HCT116 (cell line): Measurements from ENCODE around the gene PSRC1. TPM values are rescaled to one million over a fixed set of nuclear protein-coding genes. Genes with fewer than 3 reads are reported as not detected.

ENCODE experiments used
- ATAC-seq: fragments of 200-7000 bp; cut with Tn5 transposase; 2 replicates; pipeline ENCODE4 v1.9.1; 2020; ENCODE audit warnings: mild to moderate bottlenecking, moderate library complexity
- BruUV-seq: library from RNA; stranded (reverse); fragments of 400-500 nt; replicated peaks from 2 replicates; lab custom pipeline; 2021; lab: Mats Ljungman, UMichigan
- CTCF ChIA-PET: fragments of 300-600 bp; sonication (Branson Sonifier 250); formaldehyde crosslinking; loops from one replicate; lab custom pipeline; 2021; ENCODE audit warnings: antibody characterized with exemption; lab: Charles Lee
- POLR2A ChIA-PET: fragments of 300-600, 350-600 bp; sonication (Branson Sonifier 250); formaldehyde crosslinking; loops from one replicate; lab custom pipeline; 2021; ENCODE audit warnings: antibody characterized with exemption; lab: Charles Lee
- RAD21 ChIA-PET, 2 experiments: fragments of 300-600 bp; sonication (Branson Sonifier 250); formaldehyde crosslinking; loops; one replicate each; lab custom pipeline; 2023; ENCODE audit warnings: low total read pairs in 2 of 2; ENCODE audit not compliant: uncharacterized antibody in 2 of 2, unreplicated experiment in 2 of 2, low non-redundant PET in 1 of 2; lab: Charles Lee
- DNase-seq: peaks from one replicate; pipeline ENCODE4 v3.0.0-alpha.2; 2010; ENCODE audit warnings: low read depth, low spot score
- H2AFZ ChIP-seq: fragments of 200-600 bp; shearing (Covaris generic), sonication (generic); 2 replicates; pipeline ENCODE4 v1.6.1; 2017; ENCODE audit warnings: low read depth, mixed run types, mixed read lengths, antibody characterized with exemption, low read length; ENCODE audit not compliant: poor library complexity, severe bottlenecking
- H3K27ac ChIP-seq: 2 replicates; pipeline ENCODE4 v1.5.1; 2012; ENCODE audit warnings: low read depth, low read length
- H3K27me3 ChIP-seq: fragments of 200-600 bp; sonication (generic); 2 replicates; pipeline ENCODE4 v1.6.1; 2016; ENCODE audit warnings: mixed run types, low read length, mixed read lengths; ENCODE audit not compliant: insufficient read depth
- H3K36me3 ChIP-seq, 2 experiments: fragments of 200-500 bp in 1 of 2; fragments of 200-600 bp in 1 of 2; sonication (Bioruptor generic) in 1 of 2; sonication (generic) in 1 of 2; 2 replicates each; pipeline versions ENCODE4 v1.5.1 to v1.6.1; 2014 to 2016; ENCODE audit warnings: low read length in 2 of 2, inconsistent platforms in 1 of 2, mixed read lengths in 1 of 2, mixed run types in 1 of 2; ENCODE audit not compliant: insufficient read depth in 2 of 2, control insufficient read depth in 1 of 2
- H3K4me1 ChIP-seq, 2 experiments: fragments of 200-600 bp in 1 of 2; sonication (generic) in 1 of 2; 2 replicates each; pipeline versions ENCODE4 v1.5.1 to v1.6.1; 2012 to 2017; ENCODE audit warnings: low read length in 2 of 2, inconsistent platforms in 1 of 2, mild to moderate bottlenecking in 1 of 2, mixed read lengths in 1 of 2, mixed run types in 1 of 2, moderate library complexity in 1 of 2; ENCODE audit not compliant: insufficient read depth in 2 of 2, control insufficient read depth in 1 of 2
- H3K4me2 ChIP-seq: fragments of 200-600 bp; sonication (generic); 2 replicates; pipeline ENCODE4 v1.6.1; 2017; ENCODE audit warnings: mixed run types, low read length, mixed read lengths
- H3K4me3 ChIP-seq, 2 experiments: fragments of 200-600 bp in 1 of 2; sonication (generic) in 1 of 2; replicated peaks in 1 of 2; 2 replicates each; pipeline ENCODE4 v1.5.1; 2011 to 2016; ENCODE audit warnings: low read length in 2 of 2, control low read depth in 1 of 2, low read depth in 1 of 2, mild to moderate bottlenecking in 1 of 2, mixed read lengths in 1 of 2, mixed run types in 1 of 2
- H3K79me2 ChIP-seq: fragments of 200-600 bp; sonication (generic); 2 replicates; pipeline ENCODE4 v1.6.1; 2017; ENCODE audit warnings: mild to moderate bottlenecking, mixed run types, low read length, moderate library complexity, mixed read lengths; ENCODE audit not compliant: insufficient read depth
- H3K9ac ChIP-seq: fragments of 200-600 bp; sonication (generic); 2 replicates; pipeline ENCODE4 v1.6.1; 2016; ENCODE audit warnings: low read length, mixed read lengths
- H3K9me2 ChIP-seq: fragments of 200-600 bp; sonication (generic), shearing (Covaris generic); 2 replicates; pipeline ENCODE4 v1.6.1; 2017; ENCODE audit warnings: mixed run types, mild to moderate bottlenecking, moderate library complexity; ENCODE audit not compliant: insufficient read depth
- H3K9me3 ChIP-seq, 2 experiments: fragments of 200-500 bp in 1 of 2; fragments of 200-600 bp in 1 of 2; sonication (Bioruptor generic) in 1 of 2; sonication (generic) in 1 of 2; 2 replicates each; pipeline ENCODE4 v1.6.1; 2014 to 2017; ENCODE audit warnings: low read length in 2 of 2, mixed read lengths in 2 of 2, inconsistent platforms in 1 of 2, low read depth in 1 of 2, mild to moderate bottlenecking in 1 of 2, mixed run types in 1 of 2, moderate library complexity in 1 of 2; ENCODE audit not compliant: control insufficient read depth in 1 of 2, insufficient read depth in 1 of 2
- H4K20me1 ChIP-seq: fragments of 200-600 bp; sonication (generic), shearing (Covaris generic); 2 replicates; pipeline ENCODE4 v1.6.1; 2017; ENCODE audit warnings: mixed run types, mild to moderate bottlenecking, moderate library complexity; ENCODE audit not compliant: insufficient read depth
- CBX3 ChIP-seq: IDR thresholded peaks from 2 replicates; pipeline ENCODE4 v1.6.1; 2012; ENCODE audit warnings: low read depth
- CEBPB ChIP-seq: IDR thresholded peaks from 2 replicates; pipeline ENCODE4 v1.6.1; 2012; ENCODE audit warnings: low read depth
- CTCF ChIP-seq, 3 experiments: fragments of 200-600 bp in 1 of 3; sonication (generic) in 1 of 3; IDR thresholded peaks in 2 of 3; conservative IDR thresholded peaks in 1 of 3; 2 replicates each; pipeline ENCODE4 v1.5.1; 2012 to 2017; ENCODE audit warnings: low read depth in 2 of 3, low read length in 2 of 3, antibody characterized with exemption in 1 of 3, borderline replicate concordance in 1 of 3, control low read depth in 1 of 3, mild to moderate bottlenecking in 1 of 3, mixed read lengths in 1 of 3, mixed run types in 1 of 3, moderate library complexity in 1 of 3; ENCODE audit not compliant: insufficient read depth in 1 of 3
- EGR1 ChIP-seq: IDR thresholded peaks from 2 replicates; pipeline ENCODE4 v1.6.1; 2012; ENCODE audit warnings: low read depth
- ELF1 ChIP-seq: IDR thresholded peaks from 2 replicates; pipeline ENCODE4 v1.6.1; 2012; ENCODE audit warnings: low read depth, borderline replicate concordance
- EZH2 ChIP-seq: fragments of 200-600 bp; sonication (generic); IDR thresholded peaks from 2 replicates; pipeline ENCODE4 v1.6.1; 2017; ENCODE audit warnings: antibody characterized with exemption, mixed run types
- FOSL1 ChIP-seq: IDR thresholded peaks from 2 replicates; pipeline ENCODE4 v1.6.1; 2012; ENCODE audit warnings: low read depth
- JUND ChIP-seq: IDR thresholded peaks from 2 replicates; pipeline ENCODE4 v1.6.1; 2012
- POLR2A ChIP-seq: IDR thresholded peaks from 2 replicates; pipeline ENCODE4 v1.7.0; 2011; ENCODE audit warnings: borderline replicate concordance; ENCODE audit not compliant: insufficient read depth, insufficient read length; ENCODE audit errors: extremely low read depth
- POLR2AphosphoS5 ChIP-seq: IDR thresholded peaks from 2 replicates; pipeline ENCODE4 v1.6.1; 2011; ENCODE audit warnings: mild to moderate bottlenecking, low read depth, low read length, moderate library complexity
- SIN3A ChIP-seq: IDR thresholded peaks from 2 replicates; pipeline ENCODE4 v1.6.1; 2012; ENCODE audit warnings: low read depth
- SRF ChIP-seq: IDR thresholded peaks from 2 replicates; pipeline ENCODE4 v1.6.1; 2012; ENCODE audit warnings: low read depth
- TCF7L2 ChIP-seq: IDR thresholded peaks from 2 replicates; pipeline ENCODE4 v1.7.0; 2011; ENCODE audit warnings: borderline replicate concordance, inconsistent platforms; ENCODE audit not compliant: insufficient read depth, insufficient read length; ENCODE audit errors: extremely low read depth
- ZBTB33 ChIP-seq: IDR thresholded peaks from 2 replicates; pipeline ENCODE4 v1.6.1; 2011; ENCODE audit warnings: mild to moderate bottlenecking, low read length, moderate library complexity; ENCODE audit not compliant: insufficient replicate concordance; ENCODE audit errors: extremely low read depth
- ZFX ChIP-seq: fragments of 450-650 bp; IDR thresholded peaks from 2 replicates; pipeline ENCODE4 v1.6.1; 2017
- ZNF274 ChIP-seq: fragments of 200-500 bp; sonication (Bioruptor generic); IDR thresholded peaks from 2 replicates; pipeline ENCODE4 v1.6.1; 2014; ENCODE audit warnings: mild to moderate bottlenecking, low read depth, low read length, inconsistent platforms
- intact Hi-C: fragments of 100-400 bp; cut with micrococcal nuclease; formaldehyde crosslinking; loops from 2 replicates; pipeline ENCODE4 v1.10.0; 2022
- total RNA-seq: library from RNA; stranded (reverse); gene quantifications from one replicate; pipeline ENCODE4 v1.2.1, GENCODE V29; 2021; ENCODE audit not compliant: unreplicated experiment

The PSRC1 gene
- total RNA-seq, 1 experiment from 2014 or later, result 44.8 TPM

- TF ChIP-seq CEBPB, result no peak
- TF ChIP-seq POLR2AphosphoS5, result no peak
- no peak for TF ChIP-seq EZH2
- TF ChIP-seq ZNF274, result no peak
- no peak for TF ChIP-seq CBX3
- no peak for TF ChIP-seq POLR2A
- TF ChIP-seq JUND, result no peak
- no peak for TF ChIP-seq FOSL1
- TF ChIP-seq SIN3A, result no peak
- TF ChIP-seq ELF1, result no peak
- no peak for TF ChIP-seq ZFX
- no peak for TF ChIP-seq ZBTB33
- no peak for TF ChIP-seq CTCF (IDR thresholded peaks at IDR 0.05 in 2 of 3, conservative IDR thresholded peaks at IDR 0.05 in 1 of 3; ENCODE audit: borderline replicate concordance in 1 of 3, insufficient read depth in 1 of 3, low read depth in 2 of 3, low read length in 2 of 3)
- TF ChIP-seq TCF7L2, result no peak
- TF ChIP-seq EGR1, result no peak
- no peak for TF ChIP-seq SRF
- no peaks in the 10 kb centered on the region for H3K27me3 ChIP-seq
- ATAC-seq (no peak), DNase-seq (no peak)
- H3K9me3 ChIP-seq, result no peaks in the 10 kb centered on the region
- no peaks in the 10 kb centered on the region for H4K20me1 ChIP-seq
- no peaks in the 10 kb centered on the region for H3K9me2 ChIP-seq
- peaks cover 0 to 4% of the 10 kb centered on the region in 2 experiments; a peak in 1 of 4 replicates for H3K36me3 ChIP-seq
- ChIA-PET CTCF (no interaction called here), RAD21 (no interaction called here), POLR2A (no interaction called here)
- H3K27ac ChIP-seq, result peak overlapping the region; percentile 2; the same call in 1 of the 2 replicates
- no peak overlapping the region for H3K4me2 ChIP-seq
- peaks cover 0 to 9% of the 10 kb centered on the region in 2 experiments; a peak in 2 of 4 replicates for H3K4me1 ChIP-seq
- no peaks in the 10 kb centered on the region for H3K79me2 ChIP-seq
- H3K4me3 ChIP-seq, result no peak overlapping the region
- intact Hi-C loops, result loop anchor here (2.0 kb wide), 5 partner anchors 62 to 434 kb away; no protein-coding TSS in a partner anchor
- no peak overlapping the region for H2AFZ ChIP-seq
- no TSS peak for BruUV-seq
- no peak overlapping the region for H3K9ac ChIP-seq
Observed at GRCh38 chr1:109262231-109263055, 20.5 kb downstream of the PSRC1 start.
